Right lobe of liver (tissue), 4 donors: Measurements from ENCODE around the gene WAC.

Experiments
- POLR2A ChIP-seq: fragments of 450-650 bp; IDR thresholded peaks from one replicate; pipeline ENCODE4 v1.6.1; 2017; ENCODE audit warnings: antibody characterized with exemption, mild to moderate bottlenecking
- TF ChIP-seq, protein P1 (sequence below), 4 donors: fragments of 200-600 bp in 3 of 4; fragments of 450-650 bp in 1 of 4; IDR thresholded peaks; one replicate each; pipeline versions ENCODE4 v1.5.1 to v1.8.0; 2016 to 2022; ENCODE audit warnings: antibody characterized with exemption in 4 of 4, mild to moderate bottlenecking in 2 of 4
- donor health status: DM: no; HTN: no; CAD: no.
- donor health status: DM: no; HTN: no; CAD: no.
- donor health status: DM: no; HTN: yes; CAD: no.

DNA sequence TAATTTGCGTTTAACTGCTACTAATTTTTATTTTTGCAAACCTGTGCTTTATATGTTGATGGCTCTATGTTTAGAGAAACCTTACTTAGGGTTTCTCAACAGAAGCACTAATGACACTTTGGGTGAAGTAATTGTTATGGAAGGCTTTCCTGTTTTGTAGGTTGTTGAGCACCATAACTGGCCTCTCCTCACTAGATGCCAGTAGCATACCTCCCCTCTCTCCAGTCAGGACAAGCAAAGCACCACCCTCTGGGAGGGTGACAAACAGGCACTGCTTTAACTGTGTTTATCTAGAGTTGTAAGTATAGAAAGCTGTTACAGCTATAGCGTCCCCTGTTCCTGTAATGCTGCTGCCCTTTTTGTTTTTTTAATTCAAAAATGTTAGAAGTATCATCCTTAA lies 60.9 kb downstream of the WAC start:
- TF ChIP-seq, protein P1, sequence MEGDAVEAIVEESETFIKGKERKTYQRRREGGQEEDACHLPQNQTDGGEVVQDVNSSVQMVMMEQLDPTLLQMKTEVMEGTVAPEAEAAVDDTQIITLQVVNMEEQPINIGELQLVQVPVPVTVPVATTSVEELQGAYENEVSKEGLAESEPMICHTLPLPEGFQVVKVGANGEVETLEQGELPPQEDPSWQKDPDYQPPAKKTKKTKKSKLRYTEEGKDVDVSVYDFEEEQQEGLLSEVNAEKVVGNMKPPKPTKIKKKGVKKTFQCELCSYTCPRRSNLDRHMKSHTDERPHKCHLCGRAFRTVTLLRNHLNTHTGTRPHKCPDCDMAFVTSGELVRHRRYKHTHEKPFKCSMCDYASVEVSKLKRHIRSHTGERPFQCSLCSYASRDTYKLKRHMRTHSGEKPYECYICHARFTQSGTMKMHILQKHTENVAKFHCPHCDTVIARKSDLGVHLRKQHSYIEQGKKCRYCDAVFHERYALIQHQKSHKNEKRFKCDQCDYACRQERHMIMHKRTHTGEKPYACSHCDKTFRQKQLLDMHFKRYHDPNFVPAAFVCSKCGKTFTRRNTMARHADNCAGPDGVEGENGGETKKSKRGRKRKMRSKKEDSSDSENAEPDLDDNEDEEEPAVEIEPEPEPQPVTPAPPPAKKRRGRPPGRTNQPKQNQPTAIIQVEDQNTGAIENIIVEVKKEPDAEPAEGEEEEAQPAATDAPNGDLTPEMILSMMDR (IDR thresholded peaks at IDR 0.05): no peak
- no peak for TF ChIP-seq POLR2A
